Right cardiac atrium (tissue), 5 donors: ENCODE measurements around the gene AMZ1. TPM values are rescaled to one million over a fixed set of nuclear protein-coding genes. Genes with fewer than 3 reads are reported as not detected.
A peak's percentile ranks its signal among the peaks of the same experiment; 100 is the strongest.

Experiments used
- ATAC-seq, 2 donors: fragments of 200-7000 bp; cut with Tn5 transposase; one replicate each; pipeline versions ENCODE4 v1.8.0 to v1.9.1; 2020; ENCODE audit warnings: moderate library complexity in 2 of 2, mild to moderate bottlenecking in 1 of 2
- DNase-seq, 3 donors: peaks; one replicate each; pipeline ENCODE4 v3.0.0-alpha.2; 2020
- H3K27ac ChIP-seq: one replicate; pipeline ENCODE4 v1.5.1; 2013; ENCODE audit warnings: mild to moderate bottlenecking, low read length, control low read depth, moderate library complexity
- H3K27me3 ChIP-seq: one replicate; pipeline ENCODE4 v1.6.1; 2013; ENCODE audit not compliant: control insufficient read depth, insufficient read depth
- H3K4me1 ChIP-seq: one replicate; pipeline ENCODE4 v1.6.1; 2013; ENCODE audit warnings: low read length; ENCODE audit not compliant: control insufficient read depth, insufficient read depth
- H3K4me3 ChIP-seq: one replicate; pipeline ENCODE4 v1.5.1; 2013; ENCODE audit warnings: low read length, control low read depth
- H3K9me3 ChIP-seq: one replicate; pipeline ENCODE4 v1.6.1; 2013; ENCODE audit warnings: low read length; ENCODE audit not compliant: control insufficient read depth
- WGBS: extraction: QIAGEN DNeasy Blood & Tissue Kit; methylation state at CpG from one replicate; pipeline ENCODE4 v1.1.7; 2013; 5-methylcytosine and 5-hydroxymethylcytosine counted together
- intact Hi-C, 4 donors: fragments of 100-400 bp; cut with DNase I; formaldehyde crosslinking; loops; one replicate each; pipeline versions ENCODE4 v1.11.0 to v1.14.0; 2022 to 2023
- polyA plus RNA-seq: library from polyadenylated mRNA; stranded (reverse); fragments of 200-250 nt; gene quantifications from one replicate; pipeline ENCODE4 v1.2.3, GENCODE V29; 2013
- total RNA-seq, 4 donors: library from RNA; stranded (reverse); fragmentation: NEBNext Ultra II Directional; extraction: Animal tissue kit (Norgen Biotek cat#: 25700); gene quantifications; one replicate each; pipeline ENCODE4 v1.2.1, GENCODE V29; 2021
- donor health status: healthy with polysubstance abuse.
- donor health status: DM: no; HTN: yes; CAD: no.
- donor health status: DM: no; HTN: no; CAD: no.
- donor health status: DM: no; HTN: yes; CAD: no; lungs with severe emphysema.
- donor health status: DM: yes; HTN: yes; CAD: no.

AMZ1 gene
- total and polyA plus RNA-seq, 5 donors: 0.36 to 1.0 (median 0.88) TPM

DNA sequence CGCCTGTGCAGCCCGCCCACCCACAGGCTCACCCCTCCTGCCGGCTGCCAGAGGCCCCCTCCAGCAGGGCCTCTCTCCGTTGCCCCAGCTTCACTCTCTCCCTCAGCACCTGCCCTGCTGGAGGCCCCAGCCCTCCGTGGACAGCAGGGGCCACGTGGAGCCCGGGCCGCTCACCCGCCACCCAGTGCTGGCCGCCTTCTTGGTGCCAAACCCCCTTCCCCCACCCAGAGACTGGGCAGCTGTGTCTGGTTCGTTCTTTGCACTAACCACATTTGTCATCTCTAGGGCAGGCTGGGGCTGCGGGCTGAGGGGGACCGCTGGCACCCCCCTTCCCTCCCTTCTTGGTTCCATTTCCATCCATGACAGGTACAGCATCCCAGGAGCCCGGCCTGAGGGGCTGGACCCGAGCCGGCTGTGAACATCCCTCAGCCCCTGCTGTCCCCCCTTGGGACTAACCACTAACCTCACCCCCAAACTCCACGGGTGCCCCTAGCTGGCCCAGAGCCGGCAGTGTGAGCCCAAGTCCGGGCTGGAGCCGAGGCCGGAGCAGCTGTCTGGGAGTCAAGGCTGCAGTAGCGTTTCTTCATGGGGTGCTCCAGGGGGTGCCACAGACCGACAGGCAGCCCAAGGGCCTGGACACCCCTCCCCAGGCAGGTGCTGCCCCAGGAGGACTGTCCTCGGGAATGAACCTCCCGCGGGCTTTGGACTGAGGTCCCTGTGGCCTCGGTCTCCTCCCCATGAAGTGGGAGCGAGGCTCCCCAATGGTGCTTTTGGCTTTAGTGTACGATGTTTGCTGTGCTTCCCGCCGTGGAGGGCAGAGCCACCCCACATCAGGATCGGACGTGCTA, 25.5 kb upstream of the AMZ1 start:
- Histone ChIP-seq H3K4me1 (peaks cover 3% of the 10 kb centered on the region), H3K9me3 (no peaks in the 10 kb centered on the region), H3K27me3 (no peaks in the 10 kb centered on the region), H3K4me3 (no peak overlapping the region), H3K27ac (no peak overlapping the region)
- ATAC-seq (no peak), DNase-seq (peak; percentile 30 to 64 (median 60))
- intact Hi-C loops: loop anchor here in 1 of 4 donors (5.0 kb wide), 1 partner anchor 95 kb away; no protein-coding TSS in a partner anchor
- WGBS: 66% methylated on average over 33 of the region's 33 CpGs

DNA sequence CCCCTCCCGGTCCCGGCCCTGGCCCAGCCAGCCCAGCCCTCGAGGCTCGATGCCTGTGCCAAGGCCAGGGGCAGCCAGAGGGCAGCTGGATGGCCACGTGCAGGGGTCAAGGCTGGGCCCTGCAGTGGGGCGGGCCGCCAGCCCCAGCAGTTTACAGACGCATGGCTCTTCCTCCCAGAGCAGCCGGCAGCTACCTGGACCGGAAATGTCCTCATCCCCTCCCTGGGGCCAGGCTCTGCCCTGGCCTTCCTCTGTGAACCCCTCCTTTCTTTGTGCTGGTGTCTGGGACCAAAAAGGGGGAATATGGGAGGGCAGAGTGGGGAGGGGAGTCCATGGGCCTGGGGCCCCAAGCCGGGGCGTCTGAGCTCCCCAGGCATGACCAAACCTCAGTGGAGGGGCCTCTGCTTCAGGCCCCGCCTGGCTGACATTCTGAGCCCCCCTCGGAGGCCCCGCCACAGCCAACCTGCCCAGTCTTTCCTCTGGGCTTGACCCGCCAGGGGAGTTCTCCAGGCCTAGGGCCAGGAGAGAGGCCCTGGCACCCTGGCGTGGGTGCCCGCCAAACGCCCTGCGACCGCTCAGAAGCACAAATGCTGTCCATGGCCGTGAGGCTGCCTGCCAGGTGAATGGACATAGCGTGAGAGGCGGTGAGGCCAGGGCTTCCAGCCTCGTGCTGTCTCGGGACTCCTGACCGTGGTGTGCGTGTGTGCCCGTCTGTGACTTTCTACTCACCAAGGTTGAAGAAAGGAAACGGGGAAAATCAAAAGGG, 24.7 kb upstream of the AMZ1 start:
- ATAC-seq (peak; percentile 64 to 67), DNase-seq (peak; percentile 67 to 87 (median 85))
- intact Hi-C loops: loop anchor here in 1 of 4 donors (5.0 kb wide), 1 partner anchor 96 kb away; no protein-coding TSS in a partner anchor
- no peak overlapping the region for H3K4me3 ChIP-seq
- H3K27me3 ChIP-seq: no peaks in the 10 kb centered on the region
- H3K4me1 ChIP-seq: peaks cover 3% of the 10 kb centered on the region
- WGBS: 42% methylated on average over 30 of the region's 30 CpGs
- H3K9me3 ChIP-seq: no peaks in the 10 kb centered on the region
- no peak overlapping the region for H3K27ac ChIP-seq

DNA sequence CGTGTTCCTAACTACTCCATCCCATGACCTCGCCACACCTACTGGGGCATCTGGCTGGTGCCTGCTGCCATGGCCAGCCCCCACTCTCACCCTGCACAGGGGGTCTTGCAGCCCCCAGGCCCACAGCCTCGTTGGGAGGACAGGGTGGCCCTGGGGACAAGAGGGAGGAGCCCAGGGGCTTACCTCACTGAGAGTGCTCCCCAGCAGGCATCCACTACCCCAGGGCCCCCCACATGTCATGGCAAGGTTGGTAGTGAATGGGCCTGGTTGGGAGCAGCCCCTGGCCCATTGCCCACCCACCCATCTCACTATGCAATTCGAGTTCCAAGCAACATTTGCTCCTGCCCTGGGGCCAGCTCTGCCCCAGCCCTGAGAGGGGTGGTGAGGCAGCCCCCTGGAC, 24.0 kb upstream of the AMZ1 start:
- H3K4me3 ChIP-seq: no peak overlapping the region
- 58% methylated on average over 4 of the region's 4 CpGs for WGBS
- ATAC-seq: no peak
- intact Hi-C loops: loop anchor here in 1 of 4 donors (5.0 kb wide), 1 partner anchor 97 kb away; no protein-coding TSS in a partner anchor
- no peak overlapping the region for H3K27ac ChIP-seq
- H3K4me1 ChIP-seq: peaks cover 3% of the 10 kb centered on the region
- no peaks in the 10 kb centered on the region for H3K9me3 ChIP-seq
- DNase-seq: peak; percentile 14 to 56 (median 47)
- H3K27me3 ChIP-seq: no peaks in the 10 kb centered on the region

DNA sequence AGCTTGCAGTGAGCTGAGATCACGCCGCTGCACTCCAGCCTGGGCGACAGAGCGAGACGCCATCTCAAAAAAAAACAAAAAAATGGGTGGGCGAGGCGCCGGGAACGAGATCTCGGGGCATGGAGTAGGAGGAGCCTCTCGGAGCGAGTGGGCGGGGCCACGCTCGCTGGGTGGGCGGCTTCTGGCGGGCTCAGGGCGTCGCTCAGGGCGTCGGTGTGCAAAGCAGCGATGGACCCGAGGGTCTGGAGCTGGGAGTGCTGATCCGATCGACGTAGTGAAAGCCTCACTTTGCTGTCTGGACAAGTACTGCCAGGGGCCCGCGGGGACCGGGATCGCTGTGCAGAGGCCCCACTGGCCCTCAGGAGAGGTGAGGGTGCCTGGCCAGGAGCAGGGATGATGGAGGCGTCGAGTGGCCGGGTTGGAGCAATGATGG, 22.6 kb upstream of the AMZ1 start:
- Histone ChIP-seq H3K27ac (no peak overlapping the region), H3K4me3 (no peak overlapping the region), H3K27me3 (no peaks in the 10 kb centered on the region), H3K9me3 (no peaks in the 10 kb centered on the region), H3K4me1 (peaks cover 3% of the 10 kb centered on the region)
- ATAC-seq (no peak), DNase-seq (peak; percentile 30 to 67 (median 58))
- 48% methylated on average over 33 of the region's 33 CpGs for WGBS
- intact Hi-C loops: no loop called here

DNA sequence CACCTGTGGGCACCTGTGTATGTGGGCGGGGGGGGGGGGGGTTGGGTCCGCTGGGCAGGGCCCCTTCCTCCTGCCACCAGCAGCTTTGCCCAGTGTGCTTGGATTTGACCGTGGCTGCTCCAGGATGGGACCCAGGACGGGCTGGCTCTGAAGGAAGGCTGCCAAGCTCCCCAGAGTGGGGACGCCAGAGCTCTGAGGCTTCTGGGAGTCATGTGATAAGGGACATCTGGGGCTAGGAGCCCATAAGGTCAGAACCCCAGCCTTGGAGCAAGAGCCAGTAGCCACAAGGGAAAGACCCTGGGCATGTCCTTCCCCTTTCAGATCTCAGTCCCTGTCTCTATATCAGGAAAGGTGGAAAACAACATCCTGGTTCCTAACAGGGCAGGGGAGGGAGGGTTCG, 21.8 kb upstream of the AMZ1 start:
- WGBS: 46% methylated on average over 6 of the region's 6 CpGs
- Histone ChIP-seq H3K4me3 (no peak overlapping the region), H3K4me1 (peaks cover 3% of the 10 kb centered on the region), H3K9me3 (no peaks in the 10 kb centered on the region), H3K27me3 (no peaks in the 10 kb centered on the region), H3K27ac (no peak overlapping the region)
- ATAC-seq: no peak
- DNase-seq: peak; percentile 10 to 32 (median 21)
- intact Hi-C loops: no loop called here

DNA sequence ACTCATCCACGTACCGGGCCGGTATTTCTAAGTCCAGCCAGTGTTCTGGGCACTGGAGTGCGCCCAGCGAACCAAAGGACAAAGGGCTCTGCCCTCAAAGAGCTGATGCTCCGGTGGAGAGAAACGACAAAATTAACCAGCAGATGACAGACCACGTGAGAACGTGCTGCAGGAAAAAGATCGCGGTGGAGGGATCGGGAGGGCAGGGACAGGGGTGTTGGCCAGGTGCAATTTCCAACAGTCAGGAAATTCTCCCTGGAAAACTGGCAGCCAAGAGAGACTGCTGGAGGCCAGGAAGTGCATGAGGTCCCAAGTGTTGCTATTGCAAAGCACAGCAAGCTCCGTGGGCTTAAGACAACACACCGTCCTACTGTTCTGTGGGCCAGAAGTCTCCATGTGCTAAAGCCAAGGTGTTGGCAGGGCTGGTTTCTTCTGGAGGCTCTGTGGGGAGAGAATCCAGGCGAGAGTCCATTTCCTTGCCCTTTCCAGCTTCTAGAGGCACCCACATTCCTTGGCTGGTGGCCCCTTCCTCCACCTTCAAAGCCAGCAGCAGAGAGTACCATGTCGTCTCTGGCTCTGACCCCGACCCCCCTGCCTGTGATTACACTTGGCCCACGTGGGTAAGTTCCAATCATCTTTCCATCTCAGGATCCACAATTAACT, 21.3 kb upstream of the AMZ1 start:
- H3K9me3 ChIP-seq: no peaks in the 10 kb centered on the region
- WGBS: 65% methylated on average over 18 of the region's 18 CpGs
- peak; percentile 10 to 24 (median 21) for DNase-seq
- H3K4me1 ChIP-seq: peaks cover 3% of the 10 kb centered on the region
- no peak for ATAC-seq
- no peak overlapping the region for H3K4me3 ChIP-seq
- no peaks in the 10 kb centered on the region for H3K27me3 ChIP-seq
- intact Hi-C loops: no loop called here
- no peak overlapping the region for H3K27ac ChIP-seq

DNA sequence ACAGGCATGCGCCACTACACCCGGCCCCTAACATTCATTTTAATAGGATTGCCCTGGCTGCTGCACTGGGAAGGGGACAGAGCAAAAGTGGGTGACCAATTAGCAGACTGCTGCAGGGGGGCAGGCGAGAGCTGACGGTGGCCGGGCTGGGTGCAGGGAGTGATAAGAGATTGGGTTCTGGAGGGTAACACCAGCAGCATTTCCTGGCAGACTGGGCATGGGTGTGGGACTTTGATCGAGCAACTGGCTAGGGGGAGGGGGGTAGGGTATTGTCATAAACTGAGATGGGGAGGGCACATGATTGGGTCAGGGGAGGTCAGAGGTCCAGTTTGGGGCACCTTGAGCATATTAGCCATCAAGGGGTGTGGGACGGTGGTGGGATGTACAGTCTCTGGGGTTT, 20.2 kb upstream of the AMZ1 start:
- Histone ChIP-seq H3K27me3 (no peaks in the 10 kb centered on the region), H3K27ac (no peak overlapping the region), H3K4me1 (peaks cover 3% of the 10 kb centered on the region), H3K4me3 (no peak overlapping the region), H3K9me3 (no peaks in the 10 kb centered on the region)
- DNase-seq (peak; percentile 11 to 33 (median 21)), ATAC-seq (no peak)
- intact Hi-C loops: no loop called here
- WGBS: 59% methylated on average over 7 of the region's 7 CpGs

DNA sequence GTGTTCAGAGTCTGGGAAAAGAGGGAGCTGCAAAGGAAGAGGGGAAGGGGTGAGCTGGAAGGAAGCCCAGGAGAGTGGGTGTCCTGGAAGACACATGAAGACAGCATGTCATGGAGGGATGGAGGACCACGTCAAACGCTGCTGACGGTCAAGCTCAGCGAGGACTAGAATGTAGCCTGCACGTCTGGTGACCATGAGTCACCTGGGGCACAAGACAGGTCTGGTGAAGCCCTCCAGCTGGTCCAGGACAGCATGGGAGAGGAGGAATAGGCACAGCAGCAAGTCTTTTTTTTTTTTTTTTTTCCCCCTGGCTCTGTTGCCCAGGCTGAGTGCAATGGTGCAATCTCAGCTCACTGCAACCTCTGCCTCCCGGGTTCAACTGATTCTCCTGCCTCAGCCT, 19.6 kb upstream of the AMZ1 start:
- WGBS: 57% methylated on average over 6 of the region's 6 CpGs
- no peaks in the 10 kb centered on the region for H3K4me1 ChIP-seq
- no peaks in the 10 kb centered on the region for H3K27me3 ChIP-seq
- no peak overlapping the region for H3K4me3 ChIP-seq
- intact Hi-C loops: no loop called here
- no peaks in the 10 kb centered on the region for H3K9me3 ChIP-seq
- DNase-seq (peak; percentile 8 to 21 (median 13)), ATAC-seq (no peak)
- no peak overlapping the region for H3K27ac ChIP-seq

DNA sequence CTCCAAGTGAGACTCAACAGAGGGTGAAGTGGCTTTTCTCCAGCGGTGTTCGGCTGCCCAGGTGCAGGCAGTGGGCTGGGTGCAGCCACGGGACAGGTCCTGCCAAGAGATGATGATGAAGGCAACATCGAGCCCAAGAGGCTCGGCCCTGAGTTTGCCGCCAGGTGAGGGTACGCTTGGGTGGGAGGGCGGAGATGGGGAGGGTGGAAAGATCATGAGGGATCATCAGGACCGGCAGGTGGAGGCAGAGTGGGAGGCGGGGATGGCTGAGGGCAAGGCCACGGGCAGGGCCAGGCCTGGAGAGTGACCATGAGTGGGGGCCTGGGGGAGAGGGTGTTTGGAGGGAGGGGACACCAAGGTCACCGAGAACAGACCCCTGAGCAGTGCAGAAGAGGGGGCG, 17.8 kb upstream of the AMZ1 start:
- no peak overlapping the region for H3K27ac ChIP-seq

DNA sequence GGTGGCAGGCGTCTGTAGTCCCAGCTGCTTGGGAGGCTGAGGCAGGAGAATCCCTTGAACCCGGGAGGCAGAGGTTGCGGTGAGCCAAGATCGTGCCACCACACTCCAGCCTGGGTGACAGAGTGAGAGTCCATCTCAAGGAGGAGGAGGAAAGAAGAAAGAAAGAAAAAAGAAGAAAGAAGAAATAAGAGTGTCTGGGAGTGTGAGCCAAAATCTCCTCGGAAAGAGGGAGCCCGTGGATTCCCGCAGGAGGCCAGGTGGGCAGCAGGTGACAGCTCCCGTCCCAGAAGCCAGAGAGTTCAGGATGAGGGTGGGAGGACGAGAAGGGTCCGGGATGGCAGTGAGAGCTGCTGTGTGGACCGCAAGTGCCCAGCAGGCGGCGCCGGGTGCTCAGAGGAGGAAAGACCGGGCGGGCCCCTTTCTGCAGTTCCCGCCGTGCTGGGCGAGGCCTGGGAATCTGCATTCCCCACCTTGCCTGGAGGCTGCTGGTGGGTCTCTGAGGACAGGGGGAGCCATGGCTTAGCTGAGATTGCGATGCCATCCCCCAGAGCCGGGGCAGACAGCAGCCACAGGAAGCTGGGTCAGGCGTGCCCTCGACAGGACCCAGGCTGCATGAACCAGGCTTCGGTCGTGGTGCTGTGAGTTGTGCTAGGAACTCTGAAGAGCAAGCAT, 17.1 kb upstream of the AMZ1 start:
- no peak overlapping the region for H3K4me3 ChIP-seq
- H3K4me1 ChIP-seq: no peaks in the 10 kb centered on the region
- ATAC-seq: peak; percentile 80 to 81
- no peaks in the 10 kb centered on the region for H3K27me3 ChIP-seq
- no peaks in the 10 kb centered on the region for H3K9me3 ChIP-seq
- intact Hi-C loops: no loop called here
- WGBS: 25% methylated on average over 25 of the region's 25 CpGs
- peak; percentile 79 to 91 (median 90) for DNase-seq
- H3K27ac ChIP-seq: no peak overlapping the region

More for the DNA sequence above, 17.8 kb upstream of the AMZ1 start:
- 88% methylated on average over 13 of the region's 13 CpGs for WGBS
- peak in 1 of 2 donors; percentile 4 for ATAC-seq
- no peaks in the 10 kb centered on the region for H3K27me3 ChIP-seq
- peak; percentile 8 to 53 (median 28) for DNase-seq
- no peaks in the 10 kb centered on the region for H3K4me1 ChIP-seq
- no peaks in the 10 kb centered on the region for H3K9me3 ChIP-seq
- no peak overlapping the region for H3K4me3 ChIP-seq
- intact Hi-C loops: no loop called here
